ENCODE data around the gene SIL1. TPM values are rescaled to one million over a fixed set of nuclear protein-coding genes. Genes with fewer than 3 reads are reported as not detected.
A peak's percentile ranks its signal among the peaks of the same experiment; 100 is the strongest.

SIL1 gene
- total and polyA plus RNA-seq, 2 of the 4 experiments (the other 2 are of a cell fraction) = 56.1 to 66.0 TPM

- in situ Hi-C loops (cut with MboI; ENCODE audit: low sequenced_read_pairs) (no loop called here), intact Hi-C loops (cut with micrococcal nuclease) (no loop called here), dilution Hi-C loops (cut with HindIII; ENCODE audit: low sequenced_read_pairs, unreplicated experiment) (no loop called here)
- peak overlapping the region; percentile 61 for H3K14ac ChIP-seq (replicated peaks; ENCODE audit: low read depth, low read length)
- no peak overlapping the region; the same call in 1 of the 2 replicates for H2BK20ac ChIP-seq (ENCODE audit: low read depth, low read length)
- H3K27ac ChIP-seq (ENCODE audit: insufficient read depth, low read length) = no peak overlapping the region
- H4K8ac ChIP-seq (ENCODE audit: low read depth in 2 of 2, low read length in 2 of 2) = peak overlapping the region; percentile 42 to 54; a peak in 2 of 4 replicates
- no peak overlapping the region for H2AK5ac ChIP-seq (ENCODE audit: low read depth, low read length)
- no peak overlapping the region for H3K4me3 ChIP-seq (ENCODE audit: insufficient read depth, low read depth, low read length)
- H3K18ac ChIP-seq (ENCODE audit: low read depth, low read length) = no peak overlapping the region; the same call in 1 of the 2 replicates
- H3K4ac ChIP-seq (ENCODE audit: low read depth, low read length) = peak overlapping the region; percentile 66
- no TSS peak for BruUV-seq (replicated peaks)
- H3K79me1 ChIP-seq (ENCODE audit: low read depth in 1 of 2, low read length in 2 of 2) = no peaks in the 10 kb centered on the region; a peak in 1 of 4 replicates
- TF ChIP-seq MAFK (IDR thresholded peaks at IDR 0.05; ENCODE audit: low read depth, low read length) (0 out of 2 replicates have a peak, but pooled peaks have one; percentile 2), USF2 (IDR thresholded peaks at IDR 0.05; ENCODE audit: low read depth, low read length) (peak; percentile 80), NFE2L2 (IDR thresholded peaks at IDR 0.05; ENCODE audit: low read depth, low read length) (no peak), FOS (IDR thresholded peaks at IDR 0.05; ENCODE audit: low read depth, low read length) (no peak), MAZ (IDR thresholded peaks at IDR 0.05; ENCODE audit: borderline replicate concordance, low read depth, low read length) (no peak)
- H3K4me1 ChIP-seq (ENCODE audit: control insufficient read depth, insufficient read depth, low read length) = peaks cover 25% of the 10 kb centered on the region
- H2BK120ac ChIP-seq (ENCODE audit: low read depth, low read length) = no peak overlapping the region
- peak overlapping the region; percentile 44; the same call in 1 of the 2 replicates for H3K4me2 ChIP-seq (ENCODE audit: low read depth, low read length)
- no peak overlapping the region; the same call in 1 of the 2 replicates for H4K5ac ChIP-seq (ENCODE audit: low read depth, low read length)
- H2AFZ ChIP-seq (replicated peaks; ENCODE audit: low read length, poor library complexity) = peak overlapping the region; percentile 80
- CTCF ChIA-PET = no interaction called here
- peak; percentile 54 for DNase-seq
- H4K20me1 ChIP-seq (ENCODE audit: insufficient read depth, low read length) = peaks cover 7% of the 10 kb centered on the region
- 31% methylated on average over 4 of the region's 14 CpGs; no CpG with 5 or more reads in 1 of the 2 experiments for WGBS, 2 experiments (ENCODE audit: extremely low coverage in 2 of 2, insufficient read length in 1 of 2)
- no peak overlapping the region for H3K56ac ChIP-seq (ENCODE audit: extremely low read depth, insufficient read depth, low read length)
- H2AK9ac ChIP-seq (replicated peaks; ENCODE audit: low read depth, low read length, poor library complexity) = peak overlapping the region; percentile 68
- peak overlapping the region; percentile 49; the same call in 1 of the 2 replicates for H4K91ac ChIP-seq (ENCODE audit: insufficient read depth, low read depth, low read length)
- no peak overlapping the region for H3K9ac ChIP-seq (ENCODE audit: low read depth, low read length)
- H2BK15ac ChIP-seq (ENCODE audit: low read depth, low read length) = no peak overlapping the region
- peaks cover 1% of the 10 kb centered on the region; the same call in 1 of the 2 replicates for H3K36me3 ChIP-seq (ENCODE audit: control insufficient read depth, insufficient read depth, low read length)
- POLR2A ChIA-PET (ENCODE audit: unreplicated experiment) = interaction anchor here (0.7 kb wide), 1 partner anchor 9 kb away, joined by 3 read pairs; no protein-coding TSS in a partner anchor
- H2BK5ac ChIP-seq (ENCODE audit: low read depth, low read length, poor library complexity, severe bottlenecking) = no peak overlapping the region
- H3K23ac ChIP-seq (ENCODE audit: low read depth, low read length) = no peak overlapping the region
- peak; percentile 75 for ATAC-seq (ENCODE audit: low read depth)
- H3K9me3 ChIP-seq (ENCODE audit: control insufficient read depth, insufficient read depth, low read length) = no peaks in the 10 kb centered on the region
- no peaks in the 10 kb centered on the region for H3K27me3 ChIP-seq (ENCODE audit: control insufficient read depth, insufficient read depth, low read length)
- H3K9me1 ChIP-seq (ENCODE audit: insufficient read depth, low read length) = peaks cover 8% of the 10 kb centered on the region; the same call in 1 of the 2 replicates
Observed at GRCh38 chr5:138953387-138954256, 244.5 kb downstream of the SIL1 start.
